Measurements from ENCODE around the gene KRTAP5-5.

Gene KRTAP5-5

DNA sequence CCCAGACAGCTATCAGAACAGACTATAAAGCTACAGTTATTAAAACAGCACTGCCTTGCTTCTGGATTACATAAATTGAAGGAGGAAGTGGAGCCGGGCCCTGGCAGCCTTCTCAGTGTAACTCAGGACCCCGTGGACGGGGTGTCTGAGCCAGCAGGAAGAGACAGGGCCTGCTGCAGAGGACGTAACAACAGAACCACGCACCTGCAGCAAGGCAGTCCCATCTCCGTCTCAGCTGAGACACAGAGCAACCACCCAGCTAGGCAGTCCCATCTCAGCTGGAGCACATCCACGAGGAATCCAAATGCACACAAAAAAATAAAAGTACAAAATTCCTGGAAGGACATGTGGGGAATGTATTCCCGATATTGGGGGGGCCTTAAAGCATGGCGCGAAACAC lies 50.3 kb downstream of the KRTAP5-5 start:
- no peak for DNase-seq (ENCODE audit: low read depth)
